Superior temporal gyrus (tissue), 1 donor: ENCODE measurements around the gene HMGB2.

Experiments used
- DNase-seq: peaks from one replicate; pipeline ENCODE4 v3.0.0-alpha.2; 2016; ENCODE audit errors: extremely low spot score

The HMGB2 gene

DNA sequence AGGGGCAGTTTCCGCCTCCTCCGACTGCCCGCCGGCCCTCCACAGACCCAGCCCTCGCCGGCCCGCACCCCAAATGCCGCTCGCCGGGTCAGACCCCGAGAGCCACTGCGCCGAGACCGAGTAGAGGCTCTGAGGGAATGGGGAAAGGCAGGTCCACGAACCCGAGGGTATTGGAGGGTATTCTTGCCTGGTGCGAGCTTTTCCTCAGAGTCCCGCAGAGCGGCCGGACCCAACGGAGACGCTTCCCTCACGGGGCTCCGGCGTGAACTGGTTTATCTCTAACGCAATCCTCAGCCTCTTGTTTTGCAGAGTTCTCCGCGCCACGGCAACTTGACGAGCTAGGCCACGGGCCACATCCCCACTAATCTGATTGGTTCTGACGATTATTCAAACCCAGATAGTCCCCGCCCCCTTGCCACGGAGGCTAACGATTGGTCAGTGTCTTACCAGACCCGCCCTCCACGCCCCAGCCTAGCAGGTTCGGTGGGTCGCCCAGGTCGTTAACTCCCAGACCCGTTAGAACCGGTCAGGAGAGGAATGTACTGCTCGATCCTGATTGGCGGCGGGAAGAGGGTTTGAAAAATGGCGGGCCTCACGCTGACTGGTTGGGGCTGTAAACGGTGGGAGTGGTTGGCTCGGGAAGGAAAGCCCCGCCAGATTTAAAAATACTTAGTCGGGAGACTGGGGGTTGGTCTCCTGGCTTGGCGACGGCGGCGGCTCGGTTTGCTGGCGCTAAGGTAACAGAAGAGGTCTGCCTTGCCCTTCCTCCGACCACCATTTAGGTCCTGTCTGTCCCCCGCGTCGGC lies at the start of gene HMGB2:
TSS of gene HMGB2 (minus strand) at position 274 of the 806 bp plus-strand sequence. CDS start 709 bp downstream, outside the sequence.
- peak; percentile 100 for DNase-seq

DNA sequence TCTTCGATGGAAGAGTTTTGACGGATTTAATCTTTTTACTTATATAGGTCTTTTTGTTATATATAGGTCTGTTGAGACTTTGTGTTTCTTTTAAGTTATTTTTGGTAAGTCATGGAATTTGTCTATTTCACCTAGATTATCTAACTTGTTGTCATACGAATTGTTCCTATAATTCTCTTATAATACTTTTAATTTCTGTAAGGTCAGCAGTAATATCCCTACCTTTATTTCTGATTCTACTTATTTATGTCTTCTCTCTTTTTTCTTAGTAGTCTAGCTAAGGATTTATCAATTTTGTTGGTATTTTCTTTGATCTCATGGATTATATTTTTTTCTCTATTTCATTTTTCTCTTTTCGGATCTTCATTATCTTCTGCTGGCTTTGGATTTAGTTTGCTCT lies 48.2 kb upstream of the HMGB2 start:
- DNase-seq = no peak

DNA sequence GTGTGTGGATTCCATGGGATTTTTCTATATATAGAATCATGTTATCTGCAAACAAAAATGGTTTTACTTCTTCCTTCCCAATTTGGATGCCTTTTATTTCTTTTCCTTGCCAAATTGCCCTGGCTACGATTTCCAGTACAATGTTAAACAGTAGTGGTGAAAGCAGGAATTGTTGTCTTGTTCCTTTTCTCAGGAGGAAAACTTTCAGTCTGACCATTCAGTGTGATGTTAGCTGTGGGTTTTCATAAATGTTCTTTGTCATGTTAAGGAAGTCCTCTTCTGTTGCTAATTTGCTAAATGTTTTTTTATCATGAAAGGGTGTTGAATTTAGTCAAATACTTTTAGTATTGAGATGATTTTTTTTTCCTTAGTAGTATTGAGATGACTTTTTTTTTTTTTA lies 47.5 kb upstream of the HMGB2 start:
- no peak for DNase-seq

DNA sequence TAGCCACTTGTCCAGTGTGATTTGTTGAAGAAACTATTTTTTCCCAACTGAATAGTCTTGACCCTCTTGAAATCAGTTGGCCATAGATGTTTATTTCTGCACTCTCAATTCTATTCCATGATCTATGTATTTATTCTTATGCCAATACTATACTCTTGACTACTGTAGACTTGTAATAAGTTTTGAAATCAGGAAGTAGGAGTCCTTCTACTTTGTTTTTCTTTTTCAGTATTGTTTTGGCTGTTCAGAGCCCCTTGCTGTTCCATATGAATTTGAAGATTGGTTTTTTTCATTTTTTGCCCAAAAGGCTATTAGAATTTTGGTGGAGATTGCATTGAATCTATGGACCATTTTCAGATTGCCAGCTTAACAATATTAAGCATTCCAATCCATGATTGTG lies 46.8 kb upstream of the HMGB2 start:
- no peak for DNase-seq

DNA sequence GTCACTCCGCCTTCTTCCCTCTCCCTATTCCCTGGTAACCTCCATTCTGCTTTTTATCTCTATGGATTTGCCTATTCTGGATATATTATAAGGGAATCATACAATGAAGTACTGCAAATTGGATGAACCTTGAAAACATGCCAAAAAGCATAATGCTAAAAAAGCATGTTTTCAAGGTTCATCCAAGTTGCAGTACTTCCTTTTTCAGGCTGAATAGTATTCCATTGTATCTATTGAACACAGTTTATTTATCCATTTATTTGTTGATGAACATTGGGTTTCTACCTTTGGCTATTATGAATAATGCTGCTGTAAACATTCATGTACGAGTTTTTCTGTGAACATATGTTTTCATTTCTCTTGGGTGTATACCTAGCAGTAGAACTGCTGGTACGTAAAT lies 45.8 kb upstream of the HMGB2 start:
- no peak for DNase-seq

DNA sequence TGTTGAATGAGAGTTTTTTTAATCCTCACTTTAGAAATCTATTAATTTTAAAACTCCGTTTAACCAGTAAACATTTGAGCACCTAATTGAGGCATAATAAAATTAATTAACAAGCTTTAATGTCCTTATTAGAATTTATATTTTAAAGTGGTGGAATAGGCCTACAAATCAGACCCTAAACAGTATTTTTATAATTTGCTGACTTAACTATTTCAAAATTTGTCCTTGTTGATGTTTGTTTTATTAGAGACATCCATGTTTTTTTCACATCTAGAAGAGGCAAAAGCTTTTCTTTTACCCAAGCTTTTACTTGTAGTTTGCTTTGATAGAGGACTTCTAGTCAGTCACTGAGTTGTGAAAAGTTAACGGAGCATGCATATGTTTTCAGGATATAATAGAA lies 40.4 kb upstream of the HMGB2 start:
- no peak for DNase-seq

DNA sequence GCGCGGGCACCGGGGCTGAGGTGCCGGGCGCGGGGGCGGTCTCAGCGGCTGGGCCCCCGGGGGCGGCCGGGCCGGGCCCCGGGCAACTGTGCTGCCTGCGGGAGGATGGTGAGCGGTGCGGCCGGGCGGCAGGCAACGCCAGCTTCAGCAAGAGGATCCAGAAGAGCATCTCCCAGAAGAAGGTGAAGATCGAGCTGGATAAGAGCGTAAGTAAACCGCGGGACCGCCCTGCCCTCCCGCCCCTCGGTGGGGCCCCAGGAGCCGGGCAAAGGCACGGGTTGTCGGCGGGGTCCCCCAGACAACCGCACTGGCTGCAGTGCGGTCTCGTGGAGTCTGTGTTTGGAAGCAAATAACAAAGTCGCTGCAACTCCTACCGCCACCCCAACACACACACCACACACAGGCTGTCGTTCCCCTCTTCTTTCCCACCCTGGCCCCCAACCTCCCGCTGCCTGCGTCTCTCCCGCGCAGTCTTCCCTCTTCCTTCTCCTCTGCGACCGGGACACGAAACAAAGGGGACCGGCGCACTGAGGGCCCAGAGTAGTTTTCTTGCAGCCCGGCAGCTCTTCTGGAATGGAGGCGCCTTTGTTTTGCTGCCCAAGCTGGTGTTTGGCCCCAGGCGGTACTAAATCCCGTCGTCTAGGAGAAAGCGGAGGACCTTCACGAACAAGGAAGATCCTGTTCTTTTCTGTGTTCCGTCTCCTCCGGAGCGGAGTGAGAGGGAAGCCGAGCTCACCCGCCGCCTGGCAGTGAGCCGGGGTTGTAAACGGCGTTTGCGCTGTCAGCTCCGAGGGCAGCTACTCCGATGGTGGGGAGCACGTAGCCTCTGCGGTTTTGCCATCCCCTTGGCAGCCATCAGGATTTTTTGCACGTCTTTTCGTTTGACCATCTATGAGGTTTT lies 37.4 kb upstream of the HMGB2 start:
- DNase-seq = peak; percentile 87

DNA sequence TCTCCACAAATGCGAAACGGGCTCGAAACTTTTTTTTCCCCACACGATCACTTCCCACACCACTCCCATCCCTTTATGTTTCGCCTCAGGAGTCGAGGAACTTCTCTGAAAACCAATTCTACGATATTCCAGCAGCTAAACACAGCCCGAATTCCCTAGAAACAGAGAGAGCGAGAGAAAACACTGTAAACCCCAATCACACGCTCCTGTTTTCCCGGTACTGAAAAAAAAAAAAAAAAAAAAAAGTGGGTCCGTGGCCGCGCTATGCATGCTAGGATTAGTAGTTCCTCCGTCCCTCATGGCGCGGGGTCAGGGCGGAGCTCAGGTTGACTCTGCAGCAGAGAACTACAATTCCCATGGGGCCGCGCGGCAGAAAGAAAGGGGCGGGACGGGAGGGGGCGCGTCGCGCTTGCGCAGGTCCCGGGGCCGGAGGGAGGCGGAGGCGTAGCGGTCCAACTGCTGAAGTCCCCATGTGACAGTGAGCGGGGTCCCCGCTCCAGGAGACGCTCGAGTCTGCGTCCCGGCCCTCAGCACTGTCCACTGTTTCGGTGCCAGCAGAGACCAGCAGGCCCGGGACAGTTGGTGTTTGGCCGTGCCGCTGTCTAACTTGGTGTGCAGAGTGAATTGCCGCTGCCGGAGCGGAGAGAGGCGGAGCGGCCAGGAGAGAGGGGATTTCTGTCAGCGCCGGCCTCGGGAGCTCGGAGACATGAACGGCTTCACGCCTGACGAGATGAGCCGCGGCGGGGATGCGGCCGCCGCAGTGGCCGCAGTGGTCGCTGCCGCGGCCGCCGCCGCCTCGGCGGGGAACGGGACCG lies 36.5 kb upstream of the HMGB2 start, which contains the start of gene SAP30:
TSS of gene SAP30 (plus strand) at position 478 of the 815 bp plus-strand sequence. CDS start at position 707, 229 bp downstream.
- peak; percentile 96 for DNase-seq

DNA sequence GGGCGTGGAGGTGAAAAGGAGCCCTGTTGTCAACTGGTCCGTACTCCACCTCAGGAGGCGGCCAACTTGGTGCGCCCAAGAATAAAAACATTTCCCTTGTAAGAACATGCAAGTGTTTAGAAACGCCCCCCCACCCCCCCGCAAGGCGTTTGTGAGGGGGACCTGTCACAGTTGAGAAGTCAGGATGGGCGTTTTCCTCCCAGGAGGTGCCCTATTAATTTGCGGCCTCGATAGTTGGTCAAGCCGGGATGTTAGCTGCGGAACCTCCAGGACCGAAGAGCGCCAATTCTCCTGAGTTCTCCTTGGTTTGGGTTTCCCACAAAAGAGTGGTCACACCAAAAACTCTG lies 35.9 kb upstream of the HMGB2 start:
- no peak for DNase-seq

DNA sequence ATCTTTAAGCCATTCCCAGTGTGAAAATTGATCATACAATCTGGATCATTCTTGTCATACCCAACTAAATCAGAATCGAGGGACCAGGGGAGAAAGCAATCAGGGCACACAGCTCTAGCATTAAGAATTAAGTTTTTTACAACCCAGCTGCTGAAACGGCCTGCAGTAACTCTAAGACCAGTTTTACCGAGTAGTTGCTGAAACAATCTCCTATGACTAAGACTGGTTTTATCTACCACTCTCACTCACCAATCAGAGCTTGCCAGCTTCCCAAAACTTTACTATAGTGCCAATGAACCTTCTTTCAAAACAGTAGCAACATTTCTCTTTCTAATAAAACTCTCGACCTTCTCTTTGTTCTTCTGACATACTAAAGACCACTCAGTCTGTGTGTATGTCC lies 33.8 kb upstream of the HMGB2 start:
- peak; percentile 36 for DNase-seq

DNA sequence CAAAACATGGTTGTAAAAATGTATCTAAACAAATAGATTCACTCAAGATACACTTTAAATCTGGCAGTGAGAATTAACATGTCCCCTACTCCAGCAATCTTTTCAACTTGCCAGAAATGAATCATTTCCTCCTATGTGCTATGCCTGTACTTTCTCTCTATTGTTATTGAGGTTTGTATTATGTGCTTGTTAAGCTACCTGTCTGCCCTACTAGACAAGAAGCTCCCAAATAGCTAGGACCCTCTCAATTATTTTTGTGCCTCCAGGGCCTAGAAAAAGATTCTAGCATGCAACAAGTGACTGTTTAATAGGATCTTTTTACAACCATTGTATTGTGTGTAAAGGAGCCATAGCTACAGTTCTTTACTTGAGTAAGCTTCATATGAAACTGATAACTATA lies 33.1 kb upstream of the HMGB2 start:
- DNase-seq = peak; percentile 45

DNA sequence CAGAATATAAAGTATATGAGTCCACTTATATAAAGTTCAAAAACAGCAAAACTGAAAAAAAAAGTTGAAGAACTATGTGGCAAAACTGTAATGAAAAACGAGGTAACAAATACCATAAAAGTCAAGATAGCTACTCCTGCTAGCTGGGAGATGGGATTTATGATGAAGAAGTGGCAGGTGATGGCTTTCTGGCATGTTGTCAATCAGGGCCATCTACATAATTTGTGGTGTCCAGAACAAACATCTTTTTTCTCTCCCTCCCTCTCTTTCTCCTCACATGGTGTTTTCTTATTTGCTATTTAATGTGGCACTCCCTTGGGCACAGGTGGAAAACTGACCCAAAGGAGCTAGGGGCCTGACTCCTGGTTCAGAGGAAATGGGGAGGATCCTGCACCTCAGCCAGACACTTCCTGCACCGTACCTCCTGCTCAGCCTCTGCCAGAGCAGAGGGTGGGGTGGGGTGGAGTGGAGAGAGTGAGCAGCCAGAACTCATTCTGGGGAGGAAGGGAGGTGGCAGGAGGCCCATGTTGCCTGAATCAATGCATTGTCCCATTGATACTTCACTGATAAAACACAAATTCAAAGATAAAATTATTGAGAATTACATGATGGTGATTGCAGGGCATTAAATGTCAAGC lies 31.3 kb upstream of the HMGB2 start:
- DNase-seq = no peak

DNA sequence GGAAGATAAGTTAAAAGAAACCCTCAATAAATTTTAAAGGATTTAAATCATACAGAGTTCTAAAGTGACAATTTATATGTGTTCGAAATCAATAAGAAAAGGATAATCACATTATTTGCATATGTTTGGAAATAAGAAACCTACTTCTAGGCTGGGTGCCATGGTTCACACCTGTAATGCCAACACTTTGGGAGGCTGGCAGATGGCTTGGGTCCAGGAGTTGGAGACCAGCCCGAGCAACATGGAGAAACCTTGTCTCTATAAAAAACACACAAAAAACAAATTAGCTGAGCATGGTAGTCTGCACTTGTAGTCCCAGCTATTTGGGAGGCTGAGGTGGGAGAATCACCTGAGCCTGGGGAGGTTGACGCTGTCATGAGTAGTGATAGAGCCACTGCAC lies 28.5 kb upstream of the HMGB2 start:
- DNase-seq = no peak

DNA sequence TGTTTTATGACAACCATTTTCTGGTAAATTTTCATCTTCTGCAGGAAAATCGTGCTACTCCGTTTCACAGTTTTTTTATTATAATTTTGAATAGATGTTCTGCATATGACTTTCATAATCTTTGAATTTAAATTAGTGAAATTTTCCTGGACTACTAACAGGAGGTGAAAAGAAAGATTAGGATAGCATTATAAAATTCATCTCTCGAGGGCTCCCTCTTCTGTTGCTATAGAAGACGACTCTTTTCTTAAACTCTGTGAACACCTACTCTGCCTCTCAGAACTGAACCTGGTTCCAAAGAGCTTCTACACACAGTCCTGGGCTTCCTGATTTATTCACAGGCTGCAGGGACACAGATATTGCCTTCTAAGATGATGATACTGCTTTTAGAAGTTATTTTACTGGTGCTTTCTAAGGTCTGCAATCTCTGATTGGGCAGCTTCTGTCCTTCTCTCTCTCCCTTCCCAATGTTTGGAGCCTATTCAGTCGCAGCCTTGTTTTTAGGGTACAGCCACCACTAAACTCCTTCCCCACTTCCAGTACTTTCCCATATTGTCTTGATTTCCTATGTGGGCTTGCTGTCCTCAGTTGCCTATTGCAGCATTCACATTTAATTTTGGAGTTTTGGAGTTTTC lies 26.5 kb upstream of the HMGB2 start:
- peak; percentile 52 for DNase-seq

DNA sequence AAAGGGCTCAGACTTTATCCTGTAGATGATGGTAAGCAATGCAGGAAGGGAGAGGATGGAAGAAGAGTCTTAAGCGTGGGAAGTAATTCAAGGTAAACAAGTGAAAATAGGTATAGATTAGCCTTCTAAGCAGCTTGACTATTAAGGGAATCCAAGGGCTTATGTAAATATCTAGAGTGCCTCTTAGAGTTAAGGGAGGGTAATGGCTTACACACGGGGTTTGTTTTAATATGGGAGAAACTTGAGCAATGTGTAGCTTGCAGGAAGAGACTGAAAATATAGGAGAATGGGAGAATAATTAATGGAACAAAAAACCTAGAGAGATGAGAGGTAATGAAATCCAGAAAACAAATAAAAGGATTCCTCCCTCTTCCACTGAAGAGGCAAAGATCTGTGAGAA lies 23.8 kb upstream of the HMGB2 start:
- no peak for DNase-seq

DNA sequence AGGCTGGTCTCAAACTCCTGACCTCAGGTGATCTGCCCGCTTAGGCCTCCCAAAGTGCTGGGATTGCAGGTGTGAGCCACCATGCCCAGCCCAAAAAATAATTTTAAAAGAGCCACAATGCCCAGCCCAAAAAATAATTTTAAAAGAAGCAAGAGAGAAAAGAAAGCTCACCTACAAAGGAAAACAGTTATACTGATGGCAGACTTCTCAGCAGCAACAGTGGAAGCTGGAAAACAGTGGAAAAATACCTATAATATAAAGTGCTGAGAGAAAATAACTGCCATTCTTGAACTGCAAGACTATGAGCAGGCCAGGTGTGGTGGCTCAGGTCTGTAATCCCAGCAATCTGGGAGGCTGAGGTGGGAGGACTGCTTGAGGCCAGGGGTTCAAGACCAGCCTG lies 13.3 kb upstream of the HMGB2 start:
- DNase-seq = no peak

DNA sequence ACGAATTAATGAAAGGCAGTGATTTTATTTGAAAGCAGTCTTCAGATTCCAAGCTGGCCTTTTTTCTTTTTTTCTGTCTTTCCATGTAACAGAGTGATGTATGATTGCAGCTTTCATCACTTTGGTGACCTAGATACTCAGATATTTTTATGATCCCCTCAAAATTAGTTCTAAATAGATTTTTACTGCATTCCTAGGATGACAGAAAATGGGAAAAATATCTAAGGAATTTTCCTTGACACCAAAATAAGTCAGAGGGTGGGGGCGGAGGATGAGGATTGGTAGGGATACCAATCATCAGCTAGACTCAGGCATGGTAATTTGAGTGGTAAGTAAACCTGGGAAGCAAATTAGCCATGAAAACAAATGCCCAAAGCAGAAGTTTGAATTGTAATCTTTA lies 11.9 kb upstream of the HMGB2 start:
- DNase-seq = no peak

DNA sequence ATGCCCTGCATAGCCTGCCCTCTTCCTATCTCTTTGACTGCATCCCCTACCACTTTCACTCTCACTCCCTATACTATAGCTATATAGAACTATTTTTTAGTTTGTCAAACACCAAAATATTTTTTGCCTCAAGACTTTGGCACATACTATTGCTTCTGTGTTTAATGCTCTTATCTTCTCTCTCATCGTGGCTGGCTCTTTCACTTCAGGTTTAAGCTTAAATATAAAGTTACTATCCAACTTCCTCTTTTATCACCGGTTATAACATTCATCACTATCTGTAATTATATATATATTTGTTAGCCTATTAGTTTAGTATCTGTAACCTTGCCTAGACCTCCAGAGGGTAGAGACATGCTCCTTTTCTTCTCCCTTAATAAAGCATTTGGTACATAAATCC lies 11.5 kb upstream of the HMGB2 start:
- DNase-seq = no peak

DNA sequence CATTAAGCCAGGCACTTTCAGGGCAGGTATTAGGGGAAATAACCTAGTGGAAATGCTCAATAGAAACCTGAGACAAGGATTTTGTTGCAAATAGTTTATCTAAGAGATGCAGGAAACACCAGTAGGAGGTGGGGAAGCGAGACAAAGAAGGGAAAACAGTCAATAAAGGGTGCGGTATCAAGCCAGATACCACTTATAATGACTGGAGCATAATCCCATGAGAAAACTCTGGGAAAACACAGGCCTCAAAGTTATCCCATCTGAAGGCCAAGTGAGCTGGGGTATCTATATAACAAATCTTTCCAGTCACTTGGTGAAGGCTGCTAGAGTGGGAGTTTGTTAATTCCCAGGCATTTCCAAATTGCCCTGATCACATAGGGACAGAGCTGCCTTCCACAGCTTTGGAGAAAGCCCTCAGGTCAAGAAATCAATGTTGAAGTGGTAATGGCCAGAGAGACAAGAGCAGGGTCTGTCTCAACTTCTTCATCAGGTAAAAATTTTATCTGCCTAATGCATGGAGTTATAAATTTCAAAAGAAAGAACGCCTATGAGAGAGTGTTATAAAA lies 9.8 kb upstream of the HMGB2 start:
- DNase-seq = no peak

DNA sequence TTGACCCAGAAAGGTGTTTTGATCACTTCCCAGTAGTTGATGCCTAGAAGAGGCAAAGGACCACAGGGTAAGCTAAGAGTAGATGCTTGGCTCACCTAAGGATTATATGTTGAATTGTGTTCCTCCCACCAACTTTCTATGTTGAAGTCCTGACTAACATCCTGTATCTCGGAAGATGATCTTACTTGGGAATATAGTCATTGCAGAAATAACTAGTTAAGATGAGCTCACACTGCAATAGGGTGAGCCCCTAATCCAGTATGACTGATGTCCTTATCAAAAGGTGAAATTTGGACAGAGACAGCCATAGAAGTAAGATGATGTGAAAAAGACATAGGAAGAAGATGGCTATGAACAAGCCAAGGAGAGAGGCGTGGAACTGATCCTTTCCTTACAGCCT lies 3.3 kb upstream of the HMGB2 start:
- no peak for DNase-seq
